T-cell (primary cell): ENCODE measurements around the gene CELA2B. TPM values are rescaled to one million over a fixed set of nuclear protein-coding genes. Genes with fewer than 3 reads are reported as not detected.

Experiments
- ATAC-seq, 4 experiments: fragments of 200-7000 bp in 3 of 4; fragments of 150-1000 bp in 1 of 4; cut with Tn5 transposase; replicated peaks in 1 of 4; 1 replicate in 3 of 4; 2 replicates in 1 of 4; pipeline ENCODE4 v1.10.0; 2021; ENCODE audit warnings: moderate library complexity in 3 of 4, mild to moderate bottlenecking in 2 of 4, moderate number of reproducible peaks in 1 of 4
- CTCF ChIA-PET, 2 donors: fragments of 300-600 bp; sonication (Branson Sonifier 250); formaldehyde crosslinking; loops; one replicate each; lab custom pipeline; 2022; ENCODE audit warnings: antibody characterized with exemption in 2 of 2; lab: Charles Lee
- POLR2A ChIA-PET, 2 donors: fragments of 300-600 bp; sonication (Branson Sonifier 250); formaldehyde crosslinking; loops; one replicate each; lab custom pipeline; 2022; ENCODE audit warnings: antibody characterized with exemption in 2 of 2; lab: Charles Lee
- DNase-seq, 35 experiments: peaks; one replicate each; pipeline versions ENCODE4 v3.0.0 to v3.0.0-alpha.2; 2013 to 2023
- H3K27ac ChIP-seq: one replicate; pipeline ENCODE4 v1.5.1; 2013; ENCODE audit warnings: low read length
- H3K27me3 ChIP-seq, 2 experiments: replicated peaks in 1 of 2; 1 replicate in 1 of 2; 2 replicates in 1 of 2; pipeline versions ENCODE4 v1.6.1 to v1.7.0; 2013; ENCODE audit warnings: low read length in 1 of 2, mixed read lengths in 1 of 2; ENCODE audit not compliant: control insufficient read depth in 2 of 2, insufficient read depth in 2 of 2; ENCODE audit errors: extremely low read depth in 1 of 2
- H3K36me3 ChIP-seq, 2 donors: 1 replicate in 1 of 2; 2 replicates in 1 of 2; pipeline versions ENCODE4 v1.6.1 to v1.7.0; 2013; ENCODE audit warnings: low read length in 1 of 2; ENCODE audit not compliant: control insufficient read depth in 2 of 2, insufficient read depth in 1 of 2; ENCODE audit errors: extremely low read depth in 1 of 2
- H3K4me1 ChIP-seq, 2 experiments: 1 replicate in 1 of 2; 2 replicates in 1 of 2; pipeline versions ENCODE4 v1.6.1 to v1.7.0; 2013; ENCODE audit warnings: low read length in 2 of 2, mixed read lengths in 1 of 2; ENCODE audit not compliant: insufficient read depth in 2 of 2, control insufficient read depth in 1 of 2; ENCODE audit errors: extremely low read depth in 1 of 2
- H3K4me3 ChIP-seq, 2 donors: 1 replicate in 1 of 2; 2 replicates in 1 of 2; pipeline versions ENCODE4 v1.5.1 to v1.7.0; 2013; ENCODE audit warnings: mild to moderate bottlenecking in 2 of 2, low read length in 1 of 2, moderate library complexity in 1 of 2; ENCODE audit not compliant: control insufficient read depth in 1 of 2; ENCODE audit errors: extremely low read depth in 1 of 2
- H3K9me3 ChIP-seq: 2 replicates; pipeline ENCODE4 v1.7.0; 2013
- H3K27ac Mint-ChIP-seq, 2 donors: one replicate each; pipeline ENCODE4 v1.8.0; 2020 to 2021; ENCODE audit warnings: mild to moderate bottlenecking in 2 of 2, mixed read lengths in 2 of 2
- H3K27me3 Mint-ChIP-seq, 2 donors: one replicate each; pipeline ENCODE4 v1.8.0; 2021 to 2022; ENCODE audit warnings: mixed read lengths in 2 of 2
- H3K36me3 Mint-ChIP-seq: one replicate; pipeline ENCODE4 v1.8.0; 2021; ENCODE audit warnings: mixed read lengths
- H3K4me1 Mint-ChIP-seq, 3 donors: one replicate each; pipeline ENCODE4 v1.8.0; 2020 to 2022; ENCODE audit warnings: mixed read lengths in 3 of 3, mild to moderate bottlenecking in 1 of 3
- H3K4me3 Mint-ChIP-seq, 3 donors: one replicate each; pipeline ENCODE4 v1.8.0; 2020 to 2022; ENCODE audit warnings: mild to moderate bottlenecking in 3 of 3, mixed read lengths in 3 of 3, moderate library complexity in 3 of 3
- H3K9me3 Mint-ChIP-seq, 3 donors: one replicate each; pipeline ENCODE4 v1.8.0; 2020 to 2022; ENCODE audit warnings: mixed read lengths in 3 of 3
- WGBS: methylation state at CpG from one replicate; pipeline ENCODE4 v1.1.5; 2013; ENCODE audit warnings: missing lambda C conversion rate; ENCODE audit not compliant: insufficient coverage; 5-methylcytosine and 5-hydroxymethylcytosine counted together
- total RNA-seq, 35 experiments: library from RNA in 6 of 35; stranded (reverse) in 6 of 35; fragments of 120-200 nt in 1 of 35; gene quantifications; one replicate each; pipeline versions ENCODE4 v1.2.1 to v1.2.4 and lab custom pipeline; 2013 to 2026

The CELA2B gene
- total RNA-seq, 5 donors from 2014 or later (not counting 1 experiment from before 2014, with no cell fraction given) = 0.30 to 0.41 TPM; not detected in 3

DNA sequence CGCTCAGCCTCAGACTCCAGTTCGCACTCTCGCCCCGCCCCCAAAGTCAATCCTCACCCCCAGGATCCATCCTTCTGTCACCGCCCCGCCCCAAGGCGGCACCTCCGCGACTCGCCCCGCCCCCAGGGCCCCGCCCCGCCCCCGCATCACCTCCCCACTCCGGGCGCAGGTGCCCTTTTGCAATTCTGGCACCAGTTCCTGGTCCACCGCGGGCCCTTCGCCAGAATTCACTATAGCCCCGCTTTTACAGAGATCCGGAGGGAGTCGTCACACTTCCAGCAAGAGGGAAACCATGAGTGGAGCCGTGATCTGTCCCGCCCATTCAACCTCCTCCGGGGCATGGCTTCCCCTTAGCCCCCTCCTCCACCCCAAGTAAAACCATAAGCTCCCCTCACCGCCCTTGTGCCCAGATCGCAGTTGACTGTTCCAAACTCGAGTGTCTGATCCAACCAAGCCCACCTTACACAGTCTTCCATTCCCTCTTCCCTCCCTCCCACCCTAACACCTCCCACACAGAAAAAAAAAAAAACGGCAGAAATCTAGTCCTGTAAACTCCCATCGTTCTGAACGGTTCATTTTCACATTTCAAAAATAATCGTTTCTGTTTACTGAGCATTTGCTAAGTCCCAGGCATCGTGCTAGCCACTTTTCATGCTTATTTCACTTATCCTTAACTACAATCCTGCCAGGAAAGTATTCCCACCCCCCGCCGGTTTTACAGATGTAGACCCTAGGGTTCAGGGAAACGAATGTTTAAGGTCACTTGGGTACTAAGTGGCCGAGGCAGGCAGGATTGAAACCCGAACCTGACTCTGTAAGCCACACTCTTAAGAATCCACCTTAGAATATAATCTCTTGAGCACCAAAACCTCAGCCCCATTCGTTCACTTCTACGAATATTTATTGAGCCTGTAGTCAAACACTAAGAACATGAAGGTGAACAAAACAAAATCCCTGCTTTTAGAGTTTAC is 49.4 kb downstream of the CELA2B start:
- ChIA-PET CTCF (no interaction called here), POLR2A (no interaction called here)
- 4% methylated on average over 25 of the region's 40 CpGs for WGBS

DNA sequence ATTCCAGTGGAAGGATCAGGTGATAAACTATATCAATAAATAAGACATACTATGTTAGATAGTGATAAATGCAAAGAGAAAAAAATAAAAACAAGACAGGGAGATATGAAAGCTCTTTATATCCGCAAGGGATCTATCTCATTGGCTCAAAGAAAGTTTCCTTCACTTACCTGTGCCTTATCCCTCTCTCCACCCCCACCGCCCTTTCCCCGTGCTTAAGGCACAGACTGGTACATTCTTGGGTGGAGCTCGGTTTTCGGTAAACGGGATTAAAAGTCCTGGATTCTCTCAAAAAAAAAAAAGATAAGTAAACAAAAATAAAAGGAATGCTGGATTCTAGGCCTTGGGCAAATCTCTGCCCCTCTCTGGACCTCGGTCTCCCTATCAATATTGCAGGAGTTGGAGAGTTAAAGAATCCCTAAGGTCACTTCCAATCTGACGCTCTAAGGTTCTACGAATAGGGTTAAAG is 50.2 kb downstream of the CELA2B start:
- ChIA-PET CTCF (no interaction called here), POLR2A (interaction anchor here in 1 of 2 donors (0.6 kb wide), 1 partner anchor 308 kb away, joined by 8 read pairs; no protein-coding TSS in a partner anchor)
- H3K4me3 ChIP-seq = peak overlapping the region; percentile 86 to 88
- Mint-ChIP-seq H3K36me3 (peaks cover 7% of the 10 kb centered on the region), H3K4me1 (peaks cover 58 to 70% (median 58%) of the 10 kb centered on the region in 3 donors), H3K9me3 (no peaks in the 10 kb centered on the region), H3K27ac (peak overlapping the region; percentile 95 to 100), H3K27me3 (no peaks in the 10 kb centered on the region), H3K4me3 (peak overlapping the region; percentile 77 to 92 (median 83))
- DNase-seq (peak in 1 of 35 experiments; percentile 6), ATAC-seq (no peak)
- 0% methylated on average over 1 of the region's 9 CpGs for WGBS
- H3K4me1 ChIP-seq = peaks cover 23 to 34% of the 10 kb centered on the region in 2 experiments
- no peaks in the 10 kb centered on the region for H3K27me3 ChIP-seq
- no peaks in the 10 kb centered on the region for H3K9me3 ChIP-seq
- peak overlapping the region; percentile 99 for H3K27ac ChIP-seq
- H3K36me3 ChIP-seq = peaks cover 0 to 5% of the 10 kb centered on the region in 2 donors

More for the DNA sequence above, 49.4 kb downstream of the CELA2B start:
- H3K4me3 ChIP-seq = peak overlapping the region; percentile 42 to 53
- H3K27me3 ChIP-seq = no peaks in the 10 kb centered on the region
- H3K4me1 ChIP-seq = peaks cover 23 to 35% of the 10 kb centered on the region in 2 experiments
- ATAC-seq = peak; percentile 0 to 70 (median 68)
- H3K36me3 ChIP-seq = peaks cover 0 to 3% of the 10 kb centered on the region in 2 donors
- Mint-ChIP-seq H3K27me3 (no peaks in the 10 kb centered on the region), H3K9me3 (no peaks in the 10 kb centered on the region), H3K4me3 (peak overlapping the region; percentile 77 to 92 (median 83)), H3K36me3 (peaks cover 5% of the 10 kb centered on the region), H3K27ac (peak overlapping the region; percentile 95 to 100), H3K4me1 (peaks cover 52 to 65% (median 56%) of the 10 kb centered on the region in 3 donors)
- H3K27ac ChIP-seq = peak overlapping the region; percentile 99
- peak in 9 of 35 experiments; percentile 3 to 100 (median 99) for DNase-seq
- H3K9me3 ChIP-seq = no peaks in the 10 kb centered on the region

DNA sequence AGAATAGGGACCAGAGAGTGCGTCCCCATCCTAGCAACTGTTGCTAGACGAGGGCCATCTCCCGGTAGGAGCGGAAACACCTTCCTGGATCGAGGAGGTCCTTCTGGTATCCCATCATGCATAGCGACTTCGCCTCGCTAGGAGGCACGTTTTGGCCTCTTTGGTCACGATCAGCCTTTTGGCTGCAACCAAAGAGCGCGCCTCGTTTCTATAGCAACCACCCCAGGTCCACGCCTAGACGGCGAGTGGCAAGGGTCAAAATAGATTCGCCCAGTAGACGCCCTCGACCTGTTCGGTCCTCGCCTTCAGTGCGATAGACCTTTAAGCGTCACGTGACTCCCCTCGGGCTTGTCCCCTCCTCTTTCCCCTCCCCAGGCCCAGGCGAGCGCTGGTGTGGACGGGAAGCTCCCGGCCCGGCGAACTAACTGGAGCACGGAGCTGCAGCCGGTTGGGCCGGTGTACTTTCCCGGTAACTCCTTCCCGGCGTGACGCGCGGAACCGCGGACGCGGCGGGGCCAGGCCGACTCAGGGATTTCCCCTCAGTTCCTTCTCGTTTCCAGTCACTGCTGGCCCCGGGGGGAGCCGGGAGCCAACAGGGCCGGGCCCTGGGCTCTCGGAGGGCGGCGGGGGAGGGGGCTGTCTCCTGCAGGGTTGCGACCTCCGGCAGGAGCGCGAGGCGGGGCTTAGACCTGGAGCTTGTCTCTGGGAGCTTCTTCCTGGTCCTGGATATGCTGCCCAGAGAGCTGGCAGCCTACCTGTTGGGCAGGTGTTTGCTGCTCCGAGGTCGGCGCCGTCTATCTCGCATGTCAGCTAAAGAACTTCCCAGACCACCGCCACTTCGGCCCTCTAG is 50.8 kb downstream of the CELA2B start, which contains the start of gene DNAJC16:
Gene DNAJC16 (plus strand): TSS at position 359 of the 850 bp plus-strand sequence. CDS start 2,258 bp downstream, outside the sequence.
- Mint-ChIP-seq H3K27ac (peak within 1 kb of the TSS; percentile 95 to 100), H3K4me3 (peak within 1 kb of the TSS; percentile 77 to 92 (median 83)), H3K36me3 (peaks cover 4% of the 10 kb centered on the region), H3K9me3 (no peaks in the 10 kb centered on the region), H3K27me3 (no peaks in the 10 kb centered on the region), H3K4me1 (peaks cover 51 to 66% (median 57%) of the 10 kb centered on the region in 3 donors)
- no peaks in the 10 kb centered on the region for H3K9me3 ChIP-seq
- WGBS = under 1% methylated on average over 62 of the region's 65 CpGs
- peak within 1 kb of the TSS; percentile 99 for H3K27ac ChIP-seq
- peaks cover 0 to 5% of the 10 kb centered on the region in 2 donors for H3K36me3 ChIP-seq
- H3K27me3 ChIP-seq = no peaks in the 10 kb centered on the region
- H3K4me1 ChIP-seq = peaks cover 23 to 32% of the 10 kb centered on the region in 2 experiments
- CTCF ChIA-PET = interaction anchor here (0.6 to 0.9 kb wide), 2 partner anchors 44 to 54 kb away, joined by 3 to 4 read pairs; no protein-coding TSS in a partner anchor
- peak within 1 kb of the TSS; percentile 86 to 88 for H3K4me3 ChIP-seq
- DNase-seq (peak; percentile 85 to 98 (median 91)), ATAC-seq (peak; percentile 38 to 54 (median 46))
- POLR2A ChIA-PET = interaction anchor here (0.6 to 0.8 kb wide), 2 partner anchors 77 to 307 kb away, joined by 3 to 8 read pairs; no protein-coding TSS in a partner anchor

DNA sequence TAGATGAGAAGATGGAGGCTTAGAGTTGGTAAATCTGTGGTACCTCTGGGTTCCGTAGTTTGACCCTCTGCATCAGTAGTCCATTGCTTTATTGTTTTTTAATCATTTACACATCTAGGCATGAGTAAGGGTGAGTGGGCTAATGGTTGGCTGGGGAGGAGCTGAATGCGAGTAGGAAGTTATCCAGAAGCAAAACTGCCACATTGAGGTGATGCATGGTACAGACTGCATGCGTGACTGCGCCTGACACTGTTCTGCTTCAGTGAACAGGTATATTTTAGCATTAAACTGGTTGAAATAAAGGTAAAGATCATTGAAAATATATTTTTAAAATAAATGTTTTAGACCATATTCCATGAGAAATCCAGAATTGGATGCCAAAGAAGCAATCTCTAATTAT is 55.1 kb downstream of the CELA2B start:
- Mint-ChIP-seq H3K4me3 (no peak overlapping the region), H3K36me3 (peaks cover 4% of the 10 kb centered on the region), H3K27ac (no peak overlapping the region), H3K9me3 (no peaks in the 10 kb centered on the region), H3K4me1 (peaks cover 24 to 42% (median 39%) of the 10 kb centered on the region in 3 donors), H3K27me3 (no peaks in the 10 kb centered on the region)
- Histone ChIP-seq H3K36me3 (peaks cover 0 to 18% of the 10 kb centered on the region in 2 donors), H3K4me3 (no peak overlapping the region), H3K27ac (no peak overlapping the region), H3K9me3 (no peaks in the 10 kb centered on the region), H3K27me3 (no peaks in the 10 kb centered on the region), H3K4me1 (peaks cover 11 to 12% of the 10 kb centered on the region in 2 experiments)
- ChIA-PET CTCF (interaction anchor here in 1 of 2 donors (0.7 kb wide), 2 partner anchors 60 to 659 kb away, joined by 3 read pairs; no protein-coding TSS in a partner anchor), POLR2A (no interaction called here)
- WGBS = 100% methylated on average over 1 of the region's 4 CpGs
- DNase-seq = no peak
- ATAC-seq = no peak

DNA sequence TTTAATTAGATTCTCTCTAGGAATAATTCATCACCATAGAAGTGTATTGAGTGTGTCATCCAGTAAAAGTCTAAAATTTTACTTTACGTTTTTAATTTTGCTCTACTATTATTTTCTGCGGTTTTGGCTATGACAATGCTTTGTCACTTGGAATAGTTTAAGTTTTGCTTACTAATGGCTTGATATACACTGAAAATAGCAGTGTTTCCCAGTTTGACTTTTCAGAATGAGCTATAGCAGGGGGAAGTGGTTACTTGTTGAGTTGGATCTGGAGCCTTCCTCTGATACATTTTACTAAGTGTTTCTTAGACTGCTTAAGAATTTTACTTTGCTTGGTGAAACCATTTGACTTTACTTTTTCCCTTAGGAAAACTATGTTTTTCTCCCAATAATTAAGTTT is 55.8 kb downstream of the CELA2B start:
- DNase-seq (no peak), ATAC-seq (no peak)
- ChIA-PET CTCF (no interaction called here), POLR2A (no interaction called here)
- H3K9me3 Mint-ChIP-seq = no peaks in the 10 kb centered on the region
- peaks cover 9% of the 10 kb centered on the region for H3K36me3 Mint-ChIP-seq
- H3K27ac Mint-ChIP-seq = no peak overlapping the region
- Histone ChIP-seq H3K9me3 (no peaks in the 10 kb centered on the region), H3K4me1 (peaks cover 7 to 8% of the 10 kb centered on the region in 2 experiments), H3K27ac (no peak overlapping the region), H3K36me3 (peaks cover 0 to 22% of the 10 kb centered on the region in 2 donors), H3K4me3 (no peak overlapping the region), H3K27me3 (no peaks in the 10 kb centered on the region)
- no peak overlapping the region for H3K4me3 Mint-ChIP-seq
- whole genome bisulfite sequencing = no CpG with 5 or more reads among the region's 2 CpGs
- peaks cover 18 to 35% (median 33%) of the 10 kb centered on the region in 3 donors for H3K4me1 Mint-ChIP-seq
- H3K27me3 Mint-ChIP-seq = no peaks in the 10 kb centered on the region
